CD1c-positive myeloid dendritic cell (primary cell): ENCODE data around the gene HNF4A.

ENCODE experiments used
- DNase-seq: peaks from one replicate; pipeline ENCODE4 v3.0.0-alpha.2; 2016; ENCODE audit errors: extremely low spot score

Gene HNF4A

GRCh38 chr20:44442298-44443070, 87.0 kb downstream of the HNF4A start:
- DNase-seq: no peak

- DNase-seq: no peak
These were observed 90.5 kb downstream of the HNF4A start for GRCh38 chr20:44445742-44446710.

GRCh38 chr20:44447827-44448419, 92.4 kb downstream of the HNF4A start:
- no peak for DNase-seq

- DNase-seq: peak; percentile 22
These were observed 93.5 kb downstream of the HNF4A start for GRCh38 chr20:44448753-44449546.

- DNase-seq: no peak
These were observed 94.4 kb downstream of the HNF4A start for GRCh38 chr20:44449864-44450263.

- DNase-seq: no peak
These were observed 94.9 kb downstream of the HNF4A start for GRCh38 chr20:44450281-44450889.

- DNase-seq: no peak
These were observed 95.5 kb downstream of the HNF4A start for GRCh38 chr20:44450903-44451450.

- DNase-seq: no peak
These were observed 98.9 kb downstream of the HNF4A start for GRCh38 chr20:44454306-44454963.

GRCh38 chr20:44455126-44455525, 99.6 kb downstream of the HNF4A start:
- DNase-seq: peak; percentile 44

- no peak for DNase-seq
These were observed 101.1 kb downstream of the HNF4A start for GRCh38 chr20:44456611-44457010.

GRCh38 chr20:44457016-44457415, 101.5 kb downstream of the HNF4A start:
- DNase-seq: no peak

- no peak for DNase-seq
These were observed 103.8 kb downstream of the HNF4A start for GRCh38 chr20:44459271-44459670.

GRCh38 chr20:44460795-44461141, 105.3 kb downstream of the HNF4A start:
- peak; percentile 19 for DNase-seq

- no peak for DNase-seq
These were observed 105.8 kb downstream of the HNF4A start for GRCh38 chr20:44461142-44461802.

- DNase-seq: no peak
These were observed 106.3 kb downstream of the HNF4A start for GRCh38 chr20:44461803-44462174.

- no peak for DNase-seq
These were observed 108.0 kb downstream of the HNF4A start for GRCh38 chr20:44463466-44463865.

- DNase-seq: no peak
These were observed 109.0 kb downstream of the HNF4A start for GRCh38 chr20:44464514-44464913.

- DNase-seq: no peak
These were observed 109.6 kb downstream of the HNF4A start for GRCh38 chr20:44465001-44465560.

- DNase-seq: no peak
These were observed 111.9 kb downstream of the HNF4A start for GRCh38 chr20:44467289-44467883.
